DOHH2 (cell line): ENCODE data around the gene PPP6R3.

Experiments used
- EZH2phosphoT487 ChIP-seq: fragments of 200-600 bp; sonication (generic); IDR thresholded peaks from 2 replicates; pipeline ENCODE4 v1.6.1; 2017; ENCODE audit warnings: borderline replicate concordance, mild to moderate bottlenecking, antibody characterized with exemption, low read length, moderate library complexity, mixed read lengths
- TF ChIP-seq, protein P1 (sequence below): fragments of 200-600 bp; sonication (generic); IDR thresholded peaks from one replicate; pipeline ENCODE4 v1.5.1; 2014; ENCODE audit warnings: antibody characterized with exemption, mild to moderate bottlenecking, low read depth, low read length; ENCODE audit not compliant: poor library complexity, severe bottlenecking

DNA sequence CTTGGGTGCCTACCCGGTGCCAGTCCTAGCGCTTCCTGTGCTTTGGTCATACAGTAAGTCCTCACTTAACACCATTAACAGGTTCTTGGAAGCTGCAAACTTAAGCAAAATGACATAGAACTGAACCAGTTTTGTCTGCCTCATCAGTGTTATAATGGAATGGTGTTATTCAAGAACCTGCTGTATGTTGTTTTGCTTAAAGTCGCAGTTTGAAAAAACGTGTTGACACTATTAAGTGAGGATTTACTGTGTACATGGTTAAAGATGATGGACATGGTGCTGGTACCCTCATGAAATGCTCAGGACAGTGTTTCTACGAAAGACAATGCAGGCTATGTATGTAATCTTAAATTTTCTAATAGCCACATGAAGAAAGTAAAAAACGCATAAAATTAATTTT lies 41.3 kb downstream of the PPP6R3 start:
- TF ChIP-seq, protein P1, sequence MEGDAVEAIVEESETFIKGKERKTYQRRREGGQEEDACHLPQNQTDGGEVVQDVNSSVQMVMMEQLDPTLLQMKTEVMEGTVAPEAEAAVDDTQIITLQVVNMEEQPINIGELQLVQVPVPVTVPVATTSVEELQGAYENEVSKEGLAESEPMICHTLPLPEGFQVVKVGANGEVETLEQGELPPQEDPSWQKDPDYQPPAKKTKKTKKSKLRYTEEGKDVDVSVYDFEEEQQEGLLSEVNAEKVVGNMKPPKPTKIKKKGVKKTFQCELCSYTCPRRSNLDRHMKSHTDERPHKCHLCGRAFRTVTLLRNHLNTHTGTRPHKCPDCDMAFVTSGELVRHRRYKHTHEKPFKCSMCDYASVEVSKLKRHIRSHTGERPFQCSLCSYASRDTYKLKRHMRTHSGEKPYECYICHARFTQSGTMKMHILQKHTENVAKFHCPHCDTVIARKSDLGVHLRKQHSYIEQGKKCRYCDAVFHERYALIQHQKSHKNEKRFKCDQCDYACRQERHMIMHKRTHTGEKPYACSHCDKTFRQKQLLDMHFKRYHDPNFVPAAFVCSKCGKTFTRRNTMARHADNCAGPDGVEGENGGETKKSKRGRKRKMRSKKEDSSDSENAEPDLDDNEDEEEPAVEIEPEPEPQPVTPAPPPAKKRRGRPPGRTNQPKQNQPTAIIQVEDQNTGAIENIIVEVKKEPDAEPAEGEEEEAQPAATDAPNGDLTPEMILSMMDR: no peak
- TF ChIP-seq EZH2phosphoT487: no peak
